Measurements from ENCODE around the gene POLR2H.
A peak's percentile ranks its signal among the peaks of the same experiment; 100 is the strongest.

Gene POLR2H

DNA sequence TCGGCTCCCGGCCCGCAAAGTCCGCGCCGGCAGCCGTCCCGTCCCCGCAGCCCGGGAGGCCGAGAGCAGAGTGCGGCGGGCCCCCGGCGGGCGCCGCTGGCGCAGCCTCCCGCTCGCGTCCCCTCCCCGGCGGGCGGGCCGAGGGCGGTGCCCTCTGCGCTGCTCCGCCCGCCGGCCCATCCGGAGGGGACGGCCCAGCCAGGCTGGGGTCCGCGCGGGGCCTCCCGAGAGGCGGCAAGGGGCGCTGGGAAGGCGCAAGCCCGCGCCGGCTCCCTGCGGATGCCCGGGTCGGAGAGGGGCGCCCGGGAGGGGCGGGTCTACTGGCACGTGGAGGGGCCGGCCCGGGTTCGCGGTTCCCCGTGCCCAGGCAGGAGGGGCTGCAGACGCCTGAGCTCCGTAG lies at the start of gene POLR2H, which contains the start of gene CLCN2:
Gene POLR2H (plus strand): TSS at position 179 of the 400 bp plus-strand sequence. CDS start 1,783 bp downstream, outside the sequence.
Gene CLCN2 (minus strand): TSS at position 74 of the 400 bp plus-strand sequence. CDS start 126 bp downstream, outside the sequence.
- no peak for DNase-seq (ENCODE audit: extremely low read depth, low read depth)
- TF ChIP-seq, protein P1, sequence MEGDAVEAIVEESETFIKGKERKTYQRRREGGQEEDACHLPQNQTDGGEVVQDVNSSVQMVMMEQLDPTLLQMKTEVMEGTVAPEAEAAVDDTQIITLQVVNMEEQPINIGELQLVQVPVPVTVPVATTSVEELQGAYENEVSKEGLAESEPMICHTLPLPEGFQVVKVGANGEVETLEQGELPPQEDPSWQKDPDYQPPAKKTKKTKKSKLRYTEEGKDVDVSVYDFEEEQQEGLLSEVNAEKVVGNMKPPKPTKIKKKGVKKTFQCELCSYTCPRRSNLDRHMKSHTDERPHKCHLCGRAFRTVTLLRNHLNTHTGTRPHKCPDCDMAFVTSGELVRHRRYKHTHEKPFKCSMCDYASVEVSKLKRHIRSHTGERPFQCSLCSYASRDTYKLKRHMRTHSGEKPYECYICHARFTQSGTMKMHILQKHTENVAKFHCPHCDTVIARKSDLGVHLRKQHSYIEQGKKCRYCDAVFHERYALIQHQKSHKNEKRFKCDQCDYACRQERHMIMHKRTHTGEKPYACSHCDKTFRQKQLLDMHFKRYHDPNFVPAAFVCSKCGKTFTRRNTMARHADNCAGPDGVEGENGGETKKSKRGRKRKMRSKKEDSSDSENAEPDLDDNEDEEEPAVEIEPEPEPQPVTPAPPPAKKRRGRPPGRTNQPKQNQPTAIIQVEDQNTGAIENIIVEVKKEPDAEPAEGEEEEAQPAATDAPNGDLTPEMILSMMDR (IDR thresholded peaks at IDR 0.05; ENCODE audit: low read depth, low read length, missing control alignments), result no peak
- peak within 1 kb of the TSS; percentile 71 for H3K4me3 ChIP-seq (replicated peaks; ENCODE audit: low read depth, low read length)

DNA sequence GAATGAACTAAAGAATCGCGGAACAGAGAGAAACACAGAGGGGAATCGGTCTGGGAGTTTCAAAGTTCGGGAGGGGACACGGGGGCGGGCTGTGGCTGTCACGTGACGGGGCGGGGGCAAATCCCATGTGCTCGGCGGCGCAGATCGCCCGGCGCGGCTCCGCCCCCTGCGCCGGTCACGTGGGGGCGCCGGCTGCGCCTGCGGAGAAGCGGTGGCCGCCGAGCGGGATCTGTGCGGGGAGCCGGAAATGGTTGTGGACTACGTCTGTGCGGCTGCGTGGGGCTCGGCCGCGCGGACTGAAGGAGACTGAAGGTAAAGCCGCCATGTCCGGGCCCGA lies 47.2 kb upstream of the POLR2H start, which contains the start of gene EIF4G1:
Gene EIF4G1 (plus strand): TSS at position 244 of the 337 bp plus-strand sequence. CDS start 1,191 bp downstream, outside the sequence.
- peak within 1 kb of the TSS; percentile 95 for H3K4me3 ChIP-seq (replicated peaks; ENCODE audit: low read depth, low read length)

DNA sequence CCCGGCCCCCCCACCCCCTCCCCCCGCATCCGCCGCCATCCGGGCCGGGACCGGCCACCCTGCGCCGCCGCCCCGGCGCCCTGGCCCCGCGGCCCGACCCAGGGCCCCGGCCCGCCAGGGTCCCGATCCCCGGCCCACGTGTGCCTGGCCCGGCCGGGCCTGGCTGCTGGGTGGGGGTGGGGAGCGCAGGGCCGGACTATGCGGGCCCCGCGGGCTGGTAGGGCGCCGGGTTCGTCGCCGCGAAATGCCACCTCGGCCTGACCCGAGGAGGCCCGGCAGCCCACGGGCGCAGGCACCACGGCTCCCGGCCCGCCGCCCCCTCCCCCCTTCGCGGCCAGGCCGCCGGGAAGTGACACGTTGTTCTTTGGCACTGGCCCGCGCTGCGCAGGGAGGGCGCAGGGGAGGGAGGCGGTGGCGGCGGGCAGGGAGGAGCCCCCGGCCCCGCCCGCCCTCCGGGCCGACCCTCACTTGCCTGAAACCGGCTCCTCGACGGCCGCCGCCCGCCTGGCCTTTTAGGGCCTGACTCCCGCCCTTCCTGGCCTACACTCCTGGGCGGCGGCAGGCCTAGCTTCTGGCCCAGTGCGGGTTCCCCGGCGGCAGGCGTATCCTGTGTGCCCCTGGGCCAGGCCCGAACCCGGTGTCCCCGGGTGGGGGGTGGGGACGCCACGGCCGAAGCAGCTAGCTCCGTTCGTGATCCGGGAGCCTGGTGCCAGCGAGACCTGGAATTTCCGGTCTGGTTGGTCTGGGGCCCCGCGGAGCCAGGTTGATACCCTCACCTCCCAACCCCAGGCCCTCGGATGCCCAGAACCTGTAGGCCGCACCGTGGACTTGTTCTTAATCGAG lies 46.6 kb upstream of the POLR2H start:
- H3K4me3 ChIP-seq (replicated peaks; ENCODE audit: low read depth, low read length), result peak overlapping the region; percentile 95
- DNase-seq (ENCODE audit: extremely low read depth, low read depth), result no peak
- TF ChIP-seq, protein P1 (IDR thresholded peaks at IDR 0.05; ENCODE audit: low read depth, low read length, missing control alignments), result no peak

More for the DNA sequence above, 47.2 kb upstream of the POLR2H start, which contains the start of gene EIF4G1:
- DNase-seq (ENCODE audit: extremely low read depth, low read depth), result peak; percentile 56
- TF ChIP-seq, protein P1 (IDR thresholded peaks at IDR 0.05; ENCODE audit: low read depth, low read length, missing control alignments), result no peak

DNA sequence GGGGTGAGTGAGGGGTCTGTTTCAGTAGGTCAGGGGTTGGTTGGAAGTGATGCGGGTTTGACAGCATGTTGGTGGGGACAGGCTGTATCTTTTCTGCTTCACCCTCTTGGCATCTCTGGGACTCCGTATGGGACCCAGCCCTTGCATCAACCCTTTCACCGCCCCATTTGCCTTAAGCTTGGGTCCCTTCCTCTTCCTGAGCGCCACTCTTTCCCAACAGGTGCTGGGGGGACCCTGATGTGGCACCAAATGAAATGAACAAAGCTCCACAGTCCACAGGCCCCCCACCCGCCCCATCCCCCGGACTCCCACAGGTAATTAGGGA lies 46.0 kb upstream of the POLR2H start:
- TF ChIP-seq, protein P1 (IDR thresholded peaks at IDR 0.05; ENCODE audit: low read depth, low read length, missing control alignments), result no peak

DNA sequence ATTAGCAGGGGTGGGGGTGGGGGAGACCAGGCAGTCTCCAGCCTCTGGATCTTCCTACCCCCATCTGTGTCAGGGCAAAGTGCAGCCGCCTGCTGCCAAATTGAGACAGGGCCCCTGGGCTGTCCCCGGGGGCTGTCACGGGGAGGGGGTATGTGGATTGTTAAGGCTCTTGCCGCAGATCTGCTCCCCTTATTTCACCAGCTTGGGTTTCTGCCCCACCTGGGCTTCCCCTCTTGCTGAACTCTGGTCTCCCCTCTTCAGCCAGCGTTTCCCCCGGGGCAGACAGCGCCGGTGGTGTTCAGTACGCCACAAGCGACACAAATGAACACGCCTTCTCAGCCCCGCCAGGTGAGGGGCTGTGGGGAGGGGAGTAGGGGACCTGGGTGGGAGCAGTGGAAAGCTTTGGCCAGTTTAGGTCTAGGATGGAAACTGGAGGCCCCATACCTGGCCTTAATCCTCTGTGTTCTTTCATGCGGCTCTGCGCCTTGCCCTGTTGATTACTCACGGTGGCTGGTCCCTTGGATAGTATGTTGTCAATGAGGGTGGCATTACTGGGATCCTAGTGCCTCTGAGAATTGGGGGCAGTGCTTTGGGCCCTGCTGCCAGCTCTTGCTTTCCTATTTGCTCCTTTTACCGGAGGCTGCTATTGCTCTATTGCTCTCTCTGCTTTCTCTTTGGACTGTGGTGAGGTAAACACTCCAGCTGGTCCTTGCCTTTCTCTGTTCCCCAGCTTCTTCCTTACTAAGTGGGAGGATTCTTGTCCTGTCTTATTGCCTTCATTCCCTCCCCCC lies 45.4 kb upstream of the POLR2H start:
- TF ChIP-seq, protein P1 (IDR thresholded peaks at IDR 0.05; ENCODE audit: low read depth, low read length, missing control alignments), result no peak
- DNase-seq (ENCODE audit: extremely low read depth, low read depth), result no peak
- H3K4me3 ChIP-seq (replicated peaks; ENCODE audit: low read depth, low read length), result peak overlapping the region; percentile 95

More for the DNA sequence above, 46.0 kb upstream of the POLR2H start:
- DNase-seq (ENCODE audit: extremely low read depth, low read depth), result no peak
- peak overlapping the region; percentile 95 for H3K4me3 ChIP-seq (replicated peaks; ENCODE audit: low read depth, low read length)

DNA sequence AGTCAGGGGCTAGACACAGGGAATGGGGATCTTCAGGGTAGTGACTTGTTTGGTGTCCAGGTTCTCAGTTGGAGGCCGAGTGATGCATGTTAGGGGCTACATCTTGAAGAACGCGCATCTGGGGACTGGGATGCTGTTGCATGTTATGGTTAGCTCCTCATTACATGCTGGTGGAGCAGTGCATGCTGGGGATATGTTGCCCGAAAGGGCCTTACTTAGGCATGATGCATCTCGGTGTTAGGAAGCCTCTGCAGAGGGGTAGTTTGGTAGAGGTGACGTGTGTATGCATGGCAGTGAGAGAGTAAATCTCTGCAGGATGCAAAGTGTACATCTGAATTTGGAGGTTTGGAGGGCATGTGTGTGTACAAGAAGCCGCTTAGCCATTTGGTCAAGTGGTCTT lies 44.7 kb upstream of the POLR2H start:
- DNase-seq (ENCODE audit: extremely low read depth, low read depth), result no peak
- TF ChIP-seq, protein P1 (IDR thresholded peaks at IDR 0.05; ENCODE audit: low read depth, low read length, missing control alignments), result no peak
- H3K4me3 ChIP-seq (replicated peaks; ENCODE audit: low read depth, low read length), result peak overlapping the region; percentile 95

Measured in HFF-Myc (cell line).